AG09319 (cell line): ENCODE results near the gene CYP4F3.

ENCODE experiments used
- DNase-seq: peaks from one replicate; pipeline ENCODE4 v3.0.0-alpha.2; 2010; ENCODE audit warnings: low read depth; ENCODE audit errors: extremely low read depth
- CTCF ChIP-seq: IDR thresholded peaks from 2 replicates; pipeline ENCODE4 v1.5.1; 2011; ENCODE audit warnings: low read depth, mild to moderate bottlenecking, inconsistent platforms, low read length, moderate library complexity

CYP4F3 gene

GRCh38 chr19:15622991-15623390 is 17.7 kb upstream of the CYP4F3 start:
- TF ChIP-seq CTCF, result no peak
- no peak for DNase-seq

GRCh38 chr19:15623711-15624318 is 16.9 kb upstream of the CYP4F3 start:
- TF ChIP-seq CTCF, result no peak
- no peak for DNase-seq

DNA sequence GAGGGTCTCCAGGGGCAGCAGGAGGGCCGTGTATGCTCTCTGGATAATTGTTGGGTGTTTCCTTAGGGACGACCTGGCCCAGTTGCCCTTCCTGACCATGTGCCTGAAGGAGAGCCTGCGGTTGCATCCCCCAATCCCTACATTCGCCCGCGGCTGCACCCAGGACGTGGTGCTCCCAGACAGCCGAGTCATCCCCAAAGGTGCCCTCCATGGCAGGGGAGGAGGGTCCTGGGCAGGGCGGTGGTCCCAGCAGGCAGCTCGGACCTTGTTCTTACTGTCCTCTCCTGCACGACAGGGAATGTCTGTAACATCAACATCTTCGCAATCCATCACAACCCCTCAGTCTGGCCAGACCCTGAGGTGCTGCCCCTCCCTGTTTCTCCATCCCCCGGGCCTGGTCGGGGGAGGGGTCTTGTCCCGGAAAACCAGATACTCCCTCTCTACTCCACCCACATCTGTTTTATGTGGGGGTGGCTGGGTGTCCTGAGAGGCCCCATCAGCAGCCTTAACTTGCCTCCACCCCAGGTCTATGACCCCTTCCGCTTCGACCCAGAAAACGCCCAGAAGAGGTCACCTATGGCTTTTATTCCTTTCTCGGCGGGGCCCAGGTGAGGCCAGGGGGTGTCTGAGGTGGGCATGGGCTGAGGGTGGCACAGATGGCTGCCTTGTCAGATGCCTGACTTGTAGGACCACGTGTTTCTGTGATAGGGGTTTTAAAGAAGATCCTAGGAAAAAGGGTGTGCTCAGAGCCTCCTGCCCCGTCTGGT is 12.3 kb upstream of the CYP4F3 start:
- no peak for TF ChIP-seq CTCF
- no peak for DNase-seq

DNA sequence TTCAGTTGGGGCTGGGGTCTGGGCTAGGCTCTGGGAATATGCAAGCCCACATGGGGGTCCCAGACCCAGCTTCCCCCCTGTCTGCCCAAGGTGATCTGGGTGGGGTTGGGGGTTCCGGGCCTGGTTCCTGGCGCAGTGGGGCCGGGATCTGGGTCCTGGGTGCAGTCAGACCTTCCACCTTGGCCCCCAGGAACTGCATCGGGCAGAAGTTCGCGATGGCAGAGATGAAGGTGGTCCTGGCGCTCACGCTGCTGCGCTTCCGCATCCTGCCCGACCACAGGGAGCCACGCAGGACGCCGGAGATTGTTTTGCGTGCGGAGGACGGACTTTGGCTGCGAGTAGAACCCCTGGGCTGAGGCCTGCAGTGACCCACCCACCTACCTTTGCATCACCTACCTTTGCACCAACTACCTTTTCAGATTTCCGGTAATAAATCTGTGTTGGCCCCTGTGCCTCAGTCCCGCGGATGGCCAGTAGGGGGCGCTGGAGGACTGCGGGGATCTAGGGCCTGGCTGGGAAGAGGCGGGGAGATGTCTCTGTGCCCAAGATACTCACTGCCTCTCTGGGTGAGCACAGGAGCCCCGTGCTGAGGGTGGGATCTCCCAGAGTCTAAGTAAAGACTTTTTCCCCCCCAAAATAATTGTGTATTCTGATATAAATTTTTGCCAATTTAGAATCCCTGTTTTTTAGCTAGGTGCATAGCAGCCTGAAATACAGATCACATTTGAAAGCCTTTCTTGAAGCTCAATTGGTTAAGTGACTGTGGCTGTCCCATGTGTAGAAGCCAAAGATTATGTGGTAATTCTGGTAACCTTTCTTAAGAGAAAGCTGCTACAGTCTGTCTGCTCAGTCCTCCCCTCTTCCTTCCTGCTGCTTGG is 11.5 kb upstream of the CYP4F3 start:
- peak; percentile 0 for DNase-seq
- TF ChIP-seq CTCF, result peak; percentile 71

DNA sequence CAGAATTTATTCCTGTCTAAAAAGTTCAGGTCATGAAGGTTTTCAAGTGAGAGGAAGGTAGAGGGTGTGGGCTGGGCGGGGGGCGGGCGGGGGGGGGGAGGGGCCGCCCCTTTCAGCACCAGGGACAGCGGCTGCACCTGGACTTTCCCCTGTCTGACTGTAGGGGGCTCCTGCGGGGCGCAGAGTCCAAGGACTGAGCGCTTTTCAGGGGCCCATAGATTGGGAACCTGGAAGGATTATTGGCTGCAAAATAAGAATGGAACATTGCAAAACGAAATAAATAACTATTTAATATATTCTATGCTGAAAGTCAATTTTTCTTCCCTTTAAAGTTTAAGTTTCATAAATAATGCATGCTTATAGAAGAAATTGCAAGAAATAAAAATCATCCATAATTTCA is 8.9 kb upstream of the CYP4F3 start:
- no peak; the same call in 1 of the 2 replicates for TF ChIP-seq CTCF
- no peak for DNase-seq

DNA sequence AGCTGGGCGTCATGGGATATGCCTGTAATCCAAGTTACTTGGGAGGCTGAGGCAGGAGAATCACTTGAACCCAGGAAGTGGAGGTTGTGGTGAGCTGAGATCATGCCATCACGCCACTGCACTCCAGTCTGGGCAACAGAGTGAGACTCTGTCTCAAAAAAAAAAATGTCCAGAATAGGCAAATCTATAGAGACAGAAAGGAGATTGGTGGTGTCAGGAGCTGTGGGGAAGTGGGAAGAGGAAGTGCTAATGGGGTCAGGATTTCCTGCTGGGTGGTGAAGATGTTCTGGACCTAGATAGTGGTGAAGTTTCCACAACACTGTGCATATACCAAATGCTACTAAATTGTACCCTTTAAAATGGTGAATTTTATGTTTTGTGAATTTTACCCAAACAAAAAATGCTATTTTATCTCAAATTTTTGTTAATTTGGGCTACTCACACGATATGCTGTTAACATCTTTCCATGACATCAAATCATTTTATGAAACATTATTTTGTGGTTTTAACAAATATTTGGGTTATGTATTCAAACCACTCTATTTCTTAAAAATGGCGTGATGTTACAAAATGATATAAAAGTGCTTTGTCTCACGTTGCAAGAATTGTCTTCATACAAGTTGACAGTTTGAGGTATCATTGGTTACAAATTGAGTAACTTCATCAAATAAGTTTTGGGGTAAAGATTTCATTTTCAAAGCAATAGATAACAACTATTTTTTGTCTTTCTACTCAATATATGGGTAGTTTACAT is 7.4 kb upstream of the CYP4F3 start:
- TF ChIP-seq CTCF, result no peak
- no peak for DNase-seq
